Muscle of leg (tissue), 11 donors: ENCODE data around the gene DMD. TPM values are rescaled to one million over a fixed set of nuclear protein-coding genes. Genes with fewer than 3 reads are reported as not detected.

Experiments used
- DNase-seq: peaks from one replicate; pipeline ENCODE4 v3.0.0; 2013
- H3K27ac ChIP-seq: one replicate; pipeline ENCODE4 v1.5.1; 2013; ENCODE audit warnings: mild to moderate bottlenecking, low read length, control low read depth
- H3K27me3 ChIP-seq: one replicate; pipeline ENCODE4 v1.6.1; 2013; ENCODE audit warnings: low read length; ENCODE audit not compliant: control insufficient read depth, insufficient read depth
- H3K36me3 ChIP-seq: one replicate; pipeline ENCODE4 v1.6.1; 2013; ENCODE audit warnings: low read length; ENCODE audit not compliant: control insufficient read depth, insufficient read depth
- H3K4me1 ChIP-seq: one replicate; pipeline ENCODE4 v1.6.1; 2013; ENCODE audit warnings: low read length; ENCODE audit not compliant: control insufficient read depth, insufficient read depth
- H3K4me3 ChIP-seq: one replicate; pipeline ENCODE4 v1.5.1; 2013; ENCODE audit warnings: low read length, control low read depth
- H3K9me3 ChIP-seq: replicated peaks from 2 replicates; pipeline ENCODE4 v1.6.1; 2013; ENCODE audit warnings: low read depth, low read length; ENCODE audit not compliant: control insufficient read depth
- WGBS: methylation state at CpG from one replicate; pipeline ENCODE4 v1.1.5; 2013; ENCODE audit warnings: missing lambda C conversion rate; ENCODE audit not compliant: insufficient coverage; 5-methylcytosine and 5-hydroxymethylcytosine counted together
- polyA plus RNA-seq, 8 donors: library from polyadenylated mRNA; unstranded; fragments of 120-200 nt; gene quantifications; one replicate each; pipeline versions ENCODE4 v1.2.1 to v1.2.3, GENCODE V29; 2013; ENCODE audit warnings: inconsistent platforms in 1 of 8, low replicate concordance in 1 of 8; ENCODE audit not compliant: insufficient read length in 8 of 8, insufficient read depth in 1 of 8
- total RNA-seq: library from RNA; stranded (reverse); fragments of 120-200 nt; gene quantifications from one replicate; pipeline ENCODE4 v1.2.4, GENCODE V29; 2013

Gene DMD
- total and polyA plus RNA-seq, 9 donors, result 50.3 to 106 (median 68.9) TPM

DNA sequence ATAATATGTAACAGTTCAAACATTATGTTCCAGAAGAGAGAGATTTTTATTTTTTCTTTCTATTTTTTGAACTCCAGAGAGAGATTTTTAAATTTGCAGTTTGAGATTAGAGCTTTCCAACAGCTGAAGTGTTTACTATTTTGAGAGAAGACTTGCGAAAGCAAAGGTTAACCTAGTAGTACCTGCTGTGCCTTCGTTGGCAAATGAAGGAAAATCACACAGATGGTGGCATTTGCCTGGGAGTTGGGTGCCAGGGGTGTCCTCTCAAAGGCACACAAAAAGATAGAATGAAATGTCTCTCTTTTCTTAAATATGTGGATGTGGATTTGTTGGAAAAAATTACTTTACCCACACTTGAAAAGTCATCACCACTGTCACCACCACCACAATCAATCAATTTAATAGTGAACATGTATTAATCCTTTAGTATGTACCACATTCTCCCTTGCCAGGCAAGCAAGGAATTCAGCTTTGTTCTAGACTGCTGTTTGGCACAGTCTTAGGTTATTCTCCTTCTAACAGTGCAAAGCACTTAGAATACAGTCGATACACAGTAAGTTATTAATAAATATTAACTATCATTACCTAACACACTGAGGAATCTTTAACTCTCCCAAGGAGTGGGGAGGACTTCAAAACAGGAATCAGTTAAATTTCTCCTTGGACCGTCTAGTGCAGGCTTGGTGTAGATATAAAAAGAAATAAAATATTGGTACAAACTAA, 1301.3 kb downstream of the DMD start:
- H3K27ac ChIP-seq, result no peak overlapping the region

GRCh38 chrX:31894152-31894551, 1317.2 kb downstream of the DMD start:
- H3K9me3 ChIP-seq, result no peaks in the 10 kb centered on the region
- H3K36me3 ChIP-seq, result no peaks in the 10 kb centered on the region
- H3K4me1 ChIP-seq, result no peaks in the 10 kb centered on the region
- DNase-seq, result no peak
- WGBS, result 78% methylated on average over 7 of the region's 7 CpGs
- no peak overlapping the region for H3K27ac ChIP-seq
- no peaks in the 10 kb centered on the region for H3K27me3 ChIP-seq
- no peak overlapping the region for H3K4me3 ChIP-seq

More for the DNA sequence above, 1301.3 kb downstream of the DMD start:
- Histone ChIP-seq H3K4me3 (no peak overlapping the region), H3K27me3 (peaks cover 3% of the 10 kb centered on the region), H3K9me3 (peaks cover 2% of the 10 kb centered on the region), H3K4me1 (no peaks in the 10 kb centered on the region), H3K36me3 (no peaks in the 10 kb centered on the region)
- 52% methylated on average over 2 of the region's 4 CpGs for WGBS
- DNase-seq, result no peak

DNA sequence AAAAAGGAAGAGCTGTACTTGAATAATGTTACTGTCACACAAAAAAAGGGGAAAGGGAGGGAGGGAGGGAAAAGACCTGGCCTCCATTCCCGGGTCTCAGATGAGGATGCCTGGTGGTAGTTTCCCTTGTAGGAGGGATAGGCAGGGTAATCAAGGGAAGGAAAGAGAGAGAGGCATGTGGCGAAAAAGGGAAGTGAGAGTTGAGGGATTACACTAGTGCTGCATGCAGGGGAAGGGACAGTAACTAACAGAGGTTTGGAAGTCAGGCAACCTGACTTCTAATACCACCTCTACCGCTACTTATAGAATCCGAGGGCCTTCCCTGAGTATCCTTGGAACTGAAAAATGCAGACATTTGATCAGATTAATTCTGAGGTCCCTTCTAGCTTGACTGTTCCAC, 1317.8 kb downstream of the DMD start:
- WGBS, result 60% methylated on average over 1 of the region's 4 CpGs
- no peak overlapping the region for H3K27ac ChIP-seq
- no peak overlapping the region for H3K4me3 ChIP-seq
- no peak for DNase-seq
- no peaks in the 10 kb centered on the region for H3K9me3 ChIP-seq
- no peaks in the 10 kb centered on the region for H3K36me3 ChIP-seq
- no peaks in the 10 kb centered on the region for H3K4me1 ChIP-seq
- no peaks in the 10 kb centered on the region for H3K27me3 ChIP-seq

- H3K27me3 ChIP-seq, result no peaks in the 10 kb centered on the region
- no CpG with 5 or more reads among the region's 2 CpGs for WGBS
- H3K9me3 ChIP-seq, result no peaks in the 10 kb centered on the region
- no peak overlapping the region for H3K27ac ChIP-seq
- no peak for DNase-seq
- no peaks in the 10 kb centered on the region for H3K4me1 ChIP-seq
- H3K4me3 ChIP-seq, result no peak overlapping the region
- H3K36me3 ChIP-seq, result no peaks in the 10 kb centered on the region
Observed at GRCh38 chrX:31889088-31889487, 1322.3 kb downstream of the DMD start.

- no peak overlapping the region for H3K27ac ChIP-seq
- no peaks in the 10 kb centered on the region for H3K27me3 ChIP-seq
- no peak overlapping the region for H3K4me3 ChIP-seq
- no peaks in the 10 kb centered on the region for H3K4me1 ChIP-seq
- no CpG with 5 or more reads among the region's 2 CpGs for WGBS
- no peak for DNase-seq
- H3K9me3 ChIP-seq, result no peaks in the 10 kb centered on the region
- H3K36me3 ChIP-seq, result no peaks in the 10 kb centered on the region
Observed at GRCh38 chrX:31884535-31884934, 1326.8 kb downstream of the DMD start.

DNA sequence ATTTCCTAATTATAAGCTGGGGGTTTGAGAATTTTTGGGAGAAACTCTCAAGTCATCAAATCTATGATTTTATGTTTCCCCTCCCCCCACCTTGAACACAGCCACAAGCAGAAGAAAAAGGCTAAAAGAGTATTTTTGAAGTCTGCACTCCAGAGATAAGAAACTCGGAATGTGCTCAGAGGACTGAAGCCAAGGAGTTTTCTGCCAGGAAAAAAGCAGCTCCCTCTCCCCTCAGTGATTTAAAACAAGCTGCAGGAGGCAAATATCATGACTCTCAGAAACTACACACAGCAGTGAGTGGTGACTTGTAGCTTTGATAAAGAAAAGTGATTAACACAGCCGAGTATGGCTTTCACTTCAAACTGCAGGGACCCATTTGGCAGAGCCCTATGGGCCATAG, 1339.3 kb downstream of the DMD start:
- H3K9me3 ChIP-seq, result no peaks in the 10 kb centered on the region
- WGBS, result 67% methylated on average over 1 of the region's 2 CpGs
- no peak overlapping the region for H3K27ac ChIP-seq
- H3K4me1 ChIP-seq, result no peaks in the 10 kb centered on the region
- no peaks in the 10 kb centered on the region for H3K36me3 ChIP-seq
- no peak overlapping the region for H3K4me3 ChIP-seq
- H3K27me3 ChIP-seq, result peaks cover under 1% of the 10 kb centered on the region
- peak; percentile 29 for DNase-seq

DNA sequence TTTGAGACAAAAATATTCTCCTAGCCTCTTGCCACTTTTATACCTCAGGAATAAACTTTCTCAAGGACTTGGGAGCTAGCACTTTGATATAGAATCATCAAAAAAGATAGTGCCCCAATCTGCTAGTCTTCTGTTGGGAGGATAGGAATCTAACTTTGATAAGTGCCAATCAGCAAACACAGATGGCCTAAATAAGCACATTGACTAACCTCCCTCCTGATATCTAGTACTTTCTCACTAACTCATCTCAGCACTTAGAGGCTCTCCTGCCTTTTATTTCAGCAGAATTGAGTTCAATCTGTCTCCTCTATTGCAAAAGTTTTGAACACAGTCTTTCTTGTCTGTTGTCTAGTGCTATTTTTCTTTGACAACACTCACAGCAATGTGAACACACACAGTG, 1341.1 kb downstream of the DMD start:
- H3K27ac ChIP-seq, result no peak overlapping the region
- DNase-seq, result no peak
- no peaks in the 10 kb centered on the region for H3K27me3 ChIP-seq
- no peaks in the 10 kb centered on the region for H3K4me1 ChIP-seq
- H3K9me3 ChIP-seq, result no peaks in the 10 kb centered on the region
- no peak overlapping the region for H3K4me3 ChIP-seq
- no peaks in the 10 kb centered on the region for H3K36me3 ChIP-seq

GRCh38 chrX:31860686-31861085, 1350.7 kb downstream of the DMD start:
- no peaks in the 10 kb centered on the region for H3K4me1 ChIP-seq

GRCh38 chrX:31858915-31859314, 1352.4 kb downstream of the DMD start:
- Histone ChIP-seq H3K9me3 (no peaks in the 10 kb centered on the region), H3K27ac (no peak overlapping the region), H3K27me3 (no peaks in the 10 kb centered on the region), H3K4me1 (no peaks in the 10 kb centered on the region), H3K4me3 (no peak overlapping the region), H3K36me3 (no peaks in the 10 kb centered on the region)
- no peak for DNase-seq
- WGBS, result 70% methylated on average over 1 of the region's 2 CpGs

More at GRCh38 chrX:31860686-31861085, 1350.7 kb downstream of the DMD start:
- H3K9me3 ChIP-seq, result no peaks in the 10 kb centered on the region
- no peaks in the 10 kb centered on the region for H3K36me3 ChIP-seq
- DNase-seq, result no peak
- no peak overlapping the region for H3K27ac ChIP-seq
- no peak overlapping the region for H3K4me3 ChIP-seq
- no peaks in the 10 kb centered on the region for H3K27me3 ChIP-seq

GRCh38 chrX:31854716-31855115, 1356.6 kb downstream of the DMD start:
- no peaks in the 10 kb centered on the region for H3K27me3 ChIP-seq
- H3K9me3 ChIP-seq, result no peaks in the 10 kb centered on the region
- WGBS, result 66% methylated on average over 3 of the region's 5 CpGs
- H3K27ac ChIP-seq, result no peak overlapping the region
- DNase-seq, result no peak
- no peaks in the 10 kb centered on the region for H3K4me1 ChIP-seq
- H3K36me3 ChIP-seq, result no peaks in the 10 kb centered on the region
- H3K4me3 ChIP-seq, result no peak overlapping the region

DNA sequence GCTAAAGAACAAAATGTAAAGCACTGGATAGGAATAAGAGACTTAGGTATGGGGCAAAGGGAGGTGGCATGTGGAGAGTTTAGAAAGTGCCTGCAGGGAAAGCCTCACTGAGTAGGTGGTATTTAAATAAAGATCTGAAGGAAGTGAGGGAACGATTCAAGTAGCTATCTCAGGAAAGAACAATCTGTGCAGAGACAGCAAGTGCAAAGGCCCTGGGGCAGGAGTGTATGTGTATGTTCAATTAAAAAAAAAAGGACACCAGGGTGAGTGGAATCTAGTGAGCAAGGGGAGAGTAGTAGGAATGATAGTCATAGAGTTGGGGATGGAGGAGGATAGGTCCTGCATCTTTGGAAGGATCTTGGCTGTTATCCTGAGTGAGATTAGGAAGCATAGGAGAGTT, 1359.6 kb downstream of the DMD start:
- H3K27me3 ChIP-seq, result no peaks in the 10 kb centered on the region
- 48% methylated on average over 1 of the region's 1 CpG for WGBS
- no peaks in the 10 kb centered on the region for H3K4me1 ChIP-seq
- H3K36me3 ChIP-seq, result no peaks in the 10 kb centered on the region
- no peak overlapping the region for H3K27ac ChIP-seq
- no peaks in the 10 kb centered on the region for H3K9me3 ChIP-seq
- DNase-seq, result no peak
- no peak overlapping the region for H3K4me3 ChIP-seq
